ENCODE measurements around the gene CHRNA9. TPM values are rescaled to one million over a fixed set of nuclear protein-coding genes. Genes with fewer than 3 reads are reported as not detected.

The CHRNA9 gene
- total RNA-seq, 2 donors from 2014 or later: not detected

GRCh38 chr4:40401096-40401495 is 66.0 kb downstream of the CHRNA9 start:
- no peaks in the 10 kb centered on the region for H3K36me3 ChIP-seq
- H3K4me1 ChIP-seq: peaks cover 0 to under 1% of the 10 kb centered on the region in 2 donors
- no peaks in the 10 kb centered on the region for H3K9me3 ChIP-seq
- H3K27me3 ChIP-seq: no peaks in the 10 kb centered on the region
- DNase-seq (ENCODE audit: low spot score): no peak
- no peak for TF ChIP-seq CTCF (IDR thresholded peaks at IDR 0.05)
- H3K27ac ChIP-seq: no peak overlapping the region
- no peak overlapping the region for H3K4me3 ChIP-seq

- no peak for DNase-seq (ENCODE audit: low spot score)
- Histone ChIP-seq H3K4me1 (no peaks in the 10 kb centered on the region), H3K4me3 (no peak overlapping the region), H3K27ac (no peak overlapping the region), H3K36me3 (no peaks in the 10 kb centered on the region), H3K27me3 (no peaks in the 10 kb centered on the region), H3K9me3 (no peaks in the 10 kb centered on the region)
- TF ChIP-seq CTCF (IDR thresholded peaks at IDR 0.05): no peak
These were observed 66.5 kb downstream of the CHRNA9 start for GRCh38 chr4:40401631-40402030.

GRCh38 chr4:40402556-40402955 is 67.4 kb downstream of the CHRNA9 start:
- no peak for DNase-seq (ENCODE audit: low spot score)
- no peak for TF ChIP-seq CTCF (IDR thresholded peaks at IDR 0.05)
- H3K4me1 ChIP-seq: no peaks in the 10 kb centered on the region
- no peak overlapping the region for H3K27ac ChIP-seq
- no peaks in the 10 kb centered on the region for H3K27me3 ChIP-seq
- no peak overlapping the region for H3K4me3 ChIP-seq
- no peaks in the 10 kb centered on the region for H3K9me3 ChIP-seq
- no peaks in the 10 kb centered on the region for H3K36me3 ChIP-seq

GRCh38 chr4:40403081-40403480 is 67.9 kb downstream of the CHRNA9 start:
- no peak for TF ChIP-seq CTCF (IDR thresholded peaks at IDR 0.05)
- Histone ChIP-seq H3K36me3 (no peaks in the 10 kb centered on the region), H3K4me3 (no peak overlapping the region), H3K27me3 (no peaks in the 10 kb centered on the region), H3K4me1 (no peaks in the 10 kb centered on the region), H3K9me3 (no peaks in the 10 kb centered on the region), H3K27ac (no peak overlapping the region)
- DNase-seq (ENCODE audit: low spot score): no peak

Other genes with a start within 250 kb of the CHRNA9 start
- gene RHOH, start 138.3 kb upstream of the CHRNA9 start, total RNA-seq: 1 to 10 TPM in 1 of 2 donors, under 1 TPM in 1; 0.47 to 1.2 TPM